ENCODE data around the gene PRDM15.

The PRDM15 gene

GRCh38 chr21:41899426-41900202, 20.5 kb upstream of the PRDM15 start:
- Histone ChIP-seq H4K20me1 (no peaks in the 10 kb centered on the region), H3K4me2 (peak overlapping the region; percentile 98), H3K4me1 (peaks cover 88% of the 10 kb centered on the region), H3K9me3 (no peaks in the 10 kb centered on the region), H3K4me3 (peak overlapping the region; percentile 50; the same call in 1 of the 2 replicates), H3K27me3 (no peaks in the 10 kb centered on the region), H3K36me3 (peaks cover 25% of the 10 kb centered on the region), H3K27ac (peak overlapping the region; percentile 84), H3K9ac (peak overlapping the region; percentile 67)
- no peak for TF ChIP-seq Cebpa-rat (IDR thresholded peaks at IDR 0.05)

- peak overlapping the region; percentile 98 for H3K4me2 ChIP-seq
These were observed 19.9 kb upstream of the PRDM15 start for GRCh38 chr21:41898998-41899397.

DNA sequence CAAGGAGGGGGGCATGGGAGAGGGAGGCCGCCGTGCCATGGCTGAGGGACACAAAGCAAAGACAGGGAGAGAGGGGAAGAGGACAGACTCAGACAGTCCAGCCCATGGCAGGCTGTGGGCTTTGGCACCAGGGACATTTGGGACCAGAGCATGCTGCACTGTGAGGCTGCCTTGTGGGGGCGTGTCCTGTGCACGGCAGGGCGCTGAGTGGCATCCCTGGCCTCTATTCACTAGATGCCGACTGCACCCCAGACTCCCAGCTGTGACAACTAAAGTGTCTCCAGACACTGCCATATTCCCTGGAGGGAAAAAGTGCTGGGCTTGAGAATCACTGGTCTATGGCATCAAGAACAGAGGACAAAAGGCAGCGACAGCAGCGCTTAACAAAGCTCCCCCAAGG, 18.6 kb upstream of the PRDM15 start:
- no peaks in the 10 kb centered on the region for H3K27me3 ChIP-seq
- no peak for TF ChIP-seq Cebpa-rat (IDR thresholded peaks at IDR 0.05)
- peak overlapping the region; percentile 50; the same call in 1 of the 2 replicates for H3K4me3 ChIP-seq

More at GRCh38 chr21:41898998-41899397, 19.9 kb upstream of the PRDM15 start:
- Histone ChIP-seq H4K20me1 (no peaks in the 10 kb centered on the region), H3K4me3 (peak overlapping the region; percentile 50), H3K36me3 (peaks cover 22% of the 10 kb centered on the region), H3K9ac (peak overlapping the region; percentile 67), H3K4me1 (peaks cover 93% of the 10 kb centered on the region), H3K27ac (peak overlapping the region; percentile 84), H3K27me3 (no peaks in the 10 kb centered on the region), H3K9me3 (no peaks in the 10 kb centered on the region)
- no peak for TF ChIP-seq Cebpa-rat (IDR thresholded peaks at IDR 0.05)

GRCh38 chr21:41897047-41897669, 18.0 kb upstream of the PRDM15 start:
- H3K4me3 ChIP-seq: 0 out of 2 replicates have a peak overlapping the region, but pooled peaks have one; percentile 50
- no peaks in the 10 kb centered on the region for H4K20me1 ChIP-seq
- H3K27me3 ChIP-seq: no peaks in the 10 kb centered on the region
- H3K4me1 ChIP-seq: peaks cover 97% of the 10 kb centered on the region
- no peaks in the 10 kb centered on the region for H3K9me3 ChIP-seq
- no peak for TF ChIP-seq Cebpa-rat (IDR thresholded peaks at IDR 0.05)
- peaks cover 6% of the 10 kb centered on the region for H3K36me3 ChIP-seq
- H3K27ac ChIP-seq: peak overlapping the region; percentile 84; the same call in 1 of the 2 replicates
- no peak overlapping the region; the same call in 1 of the 2 replicates for H3K9ac ChIP-seq
- peak overlapping the region; percentile 98 for H3K4me2 ChIP-seq

More for the DNA sequence above, 18.6 kb upstream of the PRDM15 start:
- Histone ChIP-seq H3K36me3 (peaks cover 11% of the 10 kb centered on the region), H3K9ac (peak overlapping the region; percentile 67; the same call in 1 of the 2 replicates), H3K4me1 (peaks cover 97% of the 10 kb centered on the region), H3K27ac (peak overlapping the region; percentile 84), H4K20me1 (no peaks in the 10 kb centered on the region), H3K9me3 (no peaks in the 10 kb centered on the region), H3K4me2 (peak overlapping the region; percentile 98)

- Histone ChIP-seq H4K20me1 (no peaks in the 10 kb centered on the region), H3K36me3 (peaks cover 3% of the 10 kb centered on the region; the same call in 1 of the 2 replicates), H3K9ac (peak overlapping the region; percentile 58; the same call in 1 of the 2 replicates), H3K4me1 (peaks cover 98% of the 10 kb centered on the region), H3K9me3 (no peaks in the 10 kb centered on the region), H3K27me3 (no peaks in the 10 kb centered on the region), H3K27ac (peak overlapping the region; percentile 68), H3K4me3 (no peak overlapping the region), H3K4me2 (peak overlapping the region; percentile 98)
- TF ChIP-seq Cebpa-rat (IDR thresholded peaks at IDR 0.05): 0 out of 2 replicates have a peak, but pooled peaks have one; percentile 40
These were observed 16.7 kb upstream of the PRDM15 start for GRCh38 chr21:41895643-41896493.

GRCh38 chr21:41894922-41895557, 15.9 kb upstream of the PRDM15 start:
- Histone ChIP-seq H3K9me3 (no peaks in the 10 kb centered on the region), H3K4me2 (peak overlapping the region; percentile 98), H4K20me1 (no peaks in the 10 kb centered on the region), H3K27me3 (no peaks in the 10 kb centered on the region), H3K27ac (peak overlapping the region; percentile 68), H3K36me3 (peaks cover 3% of the 10 kb centered on the region; the same call in 1 of the 2 replicates), H3K4me3 (no peak overlapping the region), H3K4me1 (peaks cover 90% of the 10 kb centered on the region), H3K9ac (peak overlapping the region; percentile 30; the same call in 1 of the 2 replicates)
- no peak for TF ChIP-seq Cebpa-rat (IDR thresholded peaks at IDR 0.05)

DNA sequence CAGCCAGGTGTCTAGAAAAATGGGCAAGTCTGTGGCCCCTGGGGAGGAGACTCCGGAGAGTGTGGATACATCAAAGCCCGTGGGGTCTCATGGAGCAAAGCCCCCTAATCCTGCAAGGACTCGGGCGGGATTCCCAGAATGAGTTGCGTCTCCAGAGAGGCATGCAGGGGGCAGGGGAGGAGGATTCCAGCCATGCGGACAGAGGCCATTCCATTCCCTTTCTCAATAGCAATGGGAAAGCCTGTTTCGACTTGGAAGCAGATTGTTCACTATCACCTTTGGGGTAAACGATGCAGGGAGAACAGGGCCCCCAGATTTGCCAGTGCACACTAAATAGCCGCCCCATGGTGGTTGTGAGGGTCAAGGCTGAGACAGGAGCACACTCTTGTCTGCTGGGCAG, 15.4 kb upstream of the PRDM15 start:
- H3K27ac ChIP-seq: peak overlapping the region; percentile 68
- H4K20me1 ChIP-seq: no peaks in the 10 kb centered on the region
- 0 out of 2 replicates have a peak overlapping the region, but pooled peaks have one; percentile 30 for H3K9ac ChIP-seq
- H3K9me3 ChIP-seq: no peaks in the 10 kb centered on the region
- no peaks in the 10 kb centered on the region for H3K27me3 ChIP-seq
- H3K4me3 ChIP-seq: no peak overlapping the region
- peaks cover 85% of the 10 kb centered on the region for H3K4me1 ChIP-seq
- H3K36me3 ChIP-seq: peaks cover 3% of the 10 kb centered on the region; the same call in 1 of the 2 replicates
- H3K4me2 ChIP-seq: peak overlapping the region; percentile 98
- TF ChIP-seq Cebpa-rat (IDR thresholded peaks at IDR 0.05): no peak

DNA sequence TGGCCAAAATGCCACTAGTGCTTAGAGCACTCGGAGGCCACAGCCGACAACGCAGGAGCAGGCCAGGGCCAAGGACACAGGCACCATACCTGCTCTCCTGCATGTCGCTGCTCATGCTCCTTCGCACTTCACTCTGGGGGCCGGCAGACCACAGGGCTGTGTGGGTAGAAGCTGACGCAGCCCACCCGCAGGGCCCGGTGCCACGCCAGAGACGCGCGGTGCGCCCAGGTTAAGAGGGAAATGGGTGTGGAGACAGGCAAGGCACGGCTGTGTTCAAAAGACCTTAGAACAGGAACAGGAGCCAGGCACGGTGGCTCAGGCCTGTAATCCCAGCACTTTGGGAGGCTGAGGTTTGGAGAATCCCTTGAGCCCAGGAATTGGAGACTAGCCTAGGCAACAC, 13.6 kb upstream of the PRDM15 start:
- no peaks in the 10 kb centered on the region for H4K20me1 ChIP-seq
- H3K27me3 ChIP-seq: no peaks in the 10 kb centered on the region
- H3K27ac ChIP-seq: peak overlapping the region; percentile 69
- TF ChIP-seq Cebpa-rat (IDR thresholded peaks at IDR 0.05): no peak
- no peak overlapping the region for H3K4me3 ChIP-seq
- H3K4me2 ChIP-seq: peak overlapping the region; percentile 98
- H3K9ac ChIP-seq: peak overlapping the region; percentile 48
- H3K9me3 ChIP-seq: no peaks in the 10 kb centered on the region
- peaks cover 19% of the 10 kb centered on the region for H3K36me3 ChIP-seq
- peaks cover 67% of the 10 kb centered on the region for H3K4me1 ChIP-seq

GRCh38 chr21:41891132-41891531, 12.0 kb upstream of the PRDM15 start:
- H4K20me1 ChIP-seq: no peaks in the 10 kb centered on the region
- no peak for TF ChIP-seq Cebpa-rat (IDR thresholded peaks at IDR 0.05)
- H3K4me3 ChIP-seq: no peak overlapping the region
- peak overlapping the region; percentile 69; the same call in 1 of the 2 replicates for H3K27ac ChIP-seq
- H3K9me3 ChIP-seq: no peaks in the 10 kb centered on the region
- peaks cover 20% of the 10 kb centered on the region for H3K36me3 ChIP-seq
- no peak overlapping the region for H3K9ac ChIP-seq
- H3K4me1 ChIP-seq: peaks cover 62% of the 10 kb centered on the region
- H3K4me2 ChIP-seq: 0 out of 2 replicates have a peak overlapping the region, but pooled peaks have one; percentile 98
- no peaks in the 10 kb centered on the region for H3K27me3 ChIP-seq
